ENCODE measurements around the gene FLOT1. TPM values are rescaled to one million over a fixed set of nuclear protein-coding genes. Genes with fewer than 3 reads are reported as not detected.
A peak's percentile ranks its signal among the peaks of the same experiment; 100 is the strongest.

FLOT1 gene
- total and polyA plus RNA-seq, 2 of the 13 experiments (the other 11 are each of a cell fraction or from before 2014, with no cell fraction given) = 82.3 to 130 TPM

- H4K20me1 ChIP-seq (ENCODE audit: insufficient read depth, low read length) = no peaks in the 10 kb centered on the region
- peaks cover 71% of the 10 kb centered on the region for H3K4me1 ChIP-seq (ENCODE audit: insufficient read depth, low read length)
- FAIRE-seq (no peak), DNase-seq (ENCODE audit: low spot score) (no peak), ATAC-seq (no peak)
- no peaks in the 10 kb centered on the region for H3K36me3 ChIP-seq (replicated peaks in 1 of 2; ENCODE audit: control insufficient read depth in 1 of 2, insufficient read depth in 2 of 2, low read length in 2 of 2)
- H3K79me2 ChIP-seq (ENCODE audit: insufficient read depth, low read length) = no peaks in the 10 kb centered on the region
- ChIA-PET POLR2A (interaction anchor here (2.4 to 2.5 kb wide), 2 partner anchors 11 to 38 kb away, joined by 6 to 10 read pairs; partner anchors contain the start of gene DHX16), CTCF (ENCODE audit: low intra/inter-chr PET ratio, low total read pairs) (interaction anchor here (3.5 kb wide), 1 partner anchor 39 kb away, joined by 11 read pairs; no protein-coding TSS in a partner anchor)
- intact Hi-C loops (cut with micrococcal nuclease; ENCODE audit: unreplicated experiment) = no loop called here
- no peak overlapping the region; a peak in 1 of 6 replicates for H3K4me3 ChIP-seq (replicated peaks in 1 of 3; ENCODE audit: insufficient read depth in 1 of 3, low read depth in 2 of 3, low read length in 3 of 3)
- no TSS peak for BruUV-seq (replicated peaks)
- H3K9ac ChIP-seq (ENCODE audit: insufficient read depth, low read depth, low read length) = peak overlapping the region; percentile 17; the same call in 1 of the 2 replicates
- H3K4me2 ChIP-seq (ENCODE audit: low read depth, low read length) = peak overlapping the region; percentile 48; the same call in 1 of the 2 replicates
- in situ Hi-C loops (cut with HindIII; ENCODE audit: extremely low pct_ligation_motif_present, low pct_unique_long_range_greater_than_20kb) = loop anchor here (25.0 kb wide), 1 partner anchor 403 kb away; no protein-coding TSS in a partner anchor
- H3K9me3 ChIP-seq (ENCODE audit: low read length) = no peaks in the 10 kb centered on the region
- H2AFZ ChIP-seq (ENCODE audit: low read length) = no peak overlapping the region
- no peaks in the 10 kb centered on the region for H3K27me3 ChIP-seq (ENCODE audit: control insufficient read depth in 1 of 2, insufficient read depth in 2 of 2, low read length in 2 of 2)
- 86% methylated on average over 2 of the region's 2 CpGs for WGBS (ENCODE audit: low lambda C conversion rate)
- H3K27ac ChIP-seq (ENCODE audit: extremely low read length, insufficient read depth, low read length) = no peak overlapping the region
- TF ChIP-seq MEIS2 (CRISPR knock-in tag; IDR thresholded peaks at IDR 0.05) (no peak), RELA (CRISPR knock-in tag; IDR thresholded peaks at IDR 0.05) (no peak), TMF1 (CRISPR knock-in tag; IDR thresholded peaks at IDR 0.05; ENCODE audit: low read depth) (no peak), DMAP1 (CRISPR knock-in tag; IDR thresholded peaks at IDR 0.05) (no peak), MIER3 (CRISPR knock-in tag; IDR thresholded peaks at IDR 0.05; ENCODE audit: borderline replicate concordance) (no peak), ZNF446 (CRISPR knock-in tag; IDR thresholded peaks at IDR 0.05) (no peak), ZNF639 (CRISPR knock-in tag; conservative IDR thresholded peaks at IDR 0.05) (no peak), RBFOX2 (IDR thresholded peaks at IDR 0.05; ENCODE audit: low read depth, low read length) (no peak), NCOA5 (CRISPR knock-in tag; IDR thresholded peaks at IDR 0.05) (no peak), WIZ (CRISPR knock-in tag; IDR thresholded peaks at IDR 0.05) (no peak), NKX3-1 (CRISPR knock-in tag; IDR thresholded peaks at IDR 0.05) (no peak), NFE2 (CRISPR knock-in tag; IDR thresholded peaks at IDR 0.05) (no peak), NR0B2 (CRISPR knock-in tag; IDR thresholded peaks at IDR 0.05) (no peak), SIX1 (CRISPR knock-in tag; IDR thresholded peaks at IDR 0.05; ENCODE audit: borderline replicate concordance) (no peak), AHDC1 (CRISPR knock-in tag; IDR thresholded peaks at IDR 0.05; ENCODE audit: borderline replicate concordance) (no peak), ZNF883 (CRISPR knock-in tag; IDR thresholded peaks at IDR 0.05; ENCODE audit: not compliant biosample characterization) (no peak)
- TF ChIP-seq, protein P1, sequence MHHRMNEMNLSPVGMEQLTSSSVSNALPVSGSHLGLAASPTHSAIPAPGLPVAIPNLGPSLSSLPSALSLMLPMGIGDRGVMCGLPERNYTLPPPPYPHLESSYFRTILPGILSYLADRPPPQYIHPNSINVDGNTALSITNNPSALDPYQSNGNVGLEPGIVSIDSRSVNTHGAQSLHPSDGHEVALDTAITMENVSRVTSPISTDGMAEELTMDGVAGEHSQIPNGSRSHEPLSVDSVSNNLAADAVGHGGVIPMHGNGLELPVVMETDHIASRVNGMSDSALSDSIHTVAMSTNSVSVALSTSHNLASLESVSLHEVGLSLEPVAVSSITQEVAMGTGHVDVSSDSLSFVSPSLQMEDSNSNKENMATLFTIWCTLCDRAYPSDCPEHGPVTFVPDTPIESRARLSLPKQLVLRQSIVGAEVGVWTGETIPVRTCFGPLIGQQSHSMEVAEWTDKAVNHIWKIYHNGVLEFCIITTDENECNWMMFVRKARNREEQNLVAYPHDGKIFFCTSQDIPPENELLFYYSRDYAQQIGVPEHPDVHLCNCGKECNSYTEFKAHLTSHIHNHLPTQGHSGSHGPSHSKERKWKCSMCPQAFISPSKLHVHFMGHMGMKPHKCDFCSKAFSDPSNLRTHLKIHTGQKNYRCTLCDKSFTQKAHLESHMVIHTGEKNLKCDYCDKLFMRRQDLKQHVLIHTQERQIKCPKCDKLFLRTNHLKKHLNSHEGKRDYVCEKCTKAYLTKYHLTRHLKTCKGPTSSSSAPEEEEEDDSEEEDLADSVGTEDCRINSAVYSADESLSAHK (CRISPR knock-in tag; IDR thresholded peaks at IDR 0.05; ENCODE audit: borderline replicate concordance) = no peak
Observed at GRCh38 chr6:30683980-30684338, 58.5 kb downstream of the FLOT1 start.
